RWPE1 (cell line): ENCODE data around the gene SPCS3.
A peak's percentile ranks its signal among the peaks of the same experiment; 100 is the strongest.

ENCODE experiments used
- CTCF ChIA-PET: fragments of 350-600 bp; sonication (Branson Sonifier 250); formaldehyde crosslinking; extraction: SDS; loops from one replicate; lab custom pipeline; 2021; lab: Yijun Ruan, JAX
- POLR2A ChIA-PET: fragments of 400-600 bp; formaldehyde crosslinking; extraction: SDS; loops from one replicate; lab custom pipeline; 2020; ENCODE audit warnings: antibody characterized with exemption; ENCODE audit not compliant: low non-redundant PET; lab: Yijun Ruan, JAX
- DNase-seq: peaks from one replicate; pipeline ENCODE4 v3.0.0; 2012; ENCODE audit warnings: low spot score
- H3K27ac ChIP-seq: fragments of 450-650 bp; 2 replicates; pipeline ENCODE4 v1.5.1; 2017
- TF ChIP-seq, protein P1 (sequence below): fragments of 450-650 bp; conservative IDR thresholded peaks from 2 replicates; pipeline ENCODE4 v1.5.1; 2017; ENCODE audit warnings: low read depth, mild to moderate bottlenecking

The SPCS3 gene

GRCh38 chr4:176309046-176309445 is 10.7 kb upstream of the SPCS3 start:
- CTCF ChIA-PET, result no interaction called here
- POLR2A ChIA-PET, result no interaction called here
- H3K27ac ChIP-seq, result no peak overlapping the region
- TF ChIP-seq, protein P1, sequence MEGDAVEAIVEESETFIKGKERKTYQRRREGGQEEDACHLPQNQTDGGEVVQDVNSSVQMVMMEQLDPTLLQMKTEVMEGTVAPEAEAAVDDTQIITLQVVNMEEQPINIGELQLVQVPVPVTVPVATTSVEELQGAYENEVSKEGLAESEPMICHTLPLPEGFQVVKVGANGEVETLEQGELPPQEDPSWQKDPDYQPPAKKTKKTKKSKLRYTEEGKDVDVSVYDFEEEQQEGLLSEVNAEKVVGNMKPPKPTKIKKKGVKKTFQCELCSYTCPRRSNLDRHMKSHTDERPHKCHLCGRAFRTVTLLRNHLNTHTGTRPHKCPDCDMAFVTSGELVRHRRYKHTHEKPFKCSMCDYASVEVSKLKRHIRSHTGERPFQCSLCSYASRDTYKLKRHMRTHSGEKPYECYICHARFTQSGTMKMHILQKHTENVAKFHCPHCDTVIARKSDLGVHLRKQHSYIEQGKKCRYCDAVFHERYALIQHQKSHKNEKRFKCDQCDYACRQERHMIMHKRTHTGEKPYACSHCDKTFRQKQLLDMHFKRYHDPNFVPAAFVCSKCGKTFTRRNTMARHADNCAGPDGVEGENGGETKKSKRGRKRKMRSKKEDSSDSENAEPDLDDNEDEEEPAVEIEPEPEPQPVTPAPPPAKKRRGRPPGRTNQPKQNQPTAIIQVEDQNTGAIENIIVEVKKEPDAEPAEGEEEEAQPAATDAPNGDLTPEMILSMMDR, result no peak
- no peak for DNase-seq

GRCh38 chr4:176309772-176310171 is 10.0 kb upstream of the SPCS3 start:
- POLR2A ChIA-PET, result no interaction called here
- H3K27ac ChIP-seq, result no peak overlapping the region

DNA sequence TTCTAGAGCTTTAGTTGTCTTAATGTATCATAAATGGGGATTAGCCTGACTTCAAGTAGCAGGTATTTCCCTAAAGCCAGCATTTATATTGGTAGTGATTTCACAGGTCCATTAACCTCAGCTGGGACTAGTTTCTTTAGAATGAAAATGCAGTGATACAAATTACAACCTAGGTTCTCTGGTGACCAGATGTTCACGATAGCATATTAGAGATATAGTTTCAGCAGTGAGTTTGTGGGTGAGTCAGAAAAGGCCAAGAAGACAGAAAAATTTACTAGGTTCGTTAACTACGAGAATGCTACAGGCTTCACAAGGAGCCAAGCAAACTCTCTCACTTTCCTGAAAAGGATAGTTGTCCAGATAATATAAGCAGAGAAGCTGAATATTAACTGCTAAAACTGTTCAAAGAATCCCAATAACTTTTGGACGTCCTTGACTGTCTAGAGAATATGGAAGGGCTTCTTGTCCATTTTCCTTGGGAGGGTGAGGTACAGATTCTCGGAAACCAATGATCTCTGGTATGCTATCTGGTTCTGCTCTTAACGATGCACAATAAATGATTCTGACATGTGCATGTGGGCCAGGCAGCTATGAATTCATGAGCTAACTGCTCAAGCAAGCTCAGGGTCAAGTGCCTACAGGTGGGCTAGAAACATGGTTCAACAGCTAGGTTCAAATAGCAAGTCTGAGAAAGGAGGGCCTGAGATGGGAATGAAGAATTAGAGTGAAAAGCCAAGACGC is 6.0 kb upstream of the SPCS3 start:
- no peak for DNase-seq
- ChIA-PET CTCF (no interaction called here), POLR2A (no interaction called here)
- no peak overlapping the region for H3K27ac ChIP-seq
- TF ChIP-seq, protein P1, result no peak

More at GRCh38 chr4:176309772-176310171, 10.0 kb upstream of the SPCS3 start:
- TF ChIP-seq, protein P1, result no peak
- CTCF ChIA-PET, result no interaction called here
- no peak for DNase-seq

- TF ChIP-seq, protein P1, result no peak
- ChIA-PET CTCF (interaction anchor here (0.7 to 1.2 kb wide), 2 partner anchors 42 to 169 kb away, joined by 4 read pairs; no protein-coding TSS in a partner anchor), POLR2A (no interaction called here)
- no peak for DNase-seq
- H3K27ac ChIP-seq, result peak overlapping the region; percentile 99
These were observed 539 bp upstream of the SPCS3 start for GRCh38 chr4:176319151-176319703.

- H3K27ac ChIP-seq, result peak overlapping the region; percentile 99
- ChIA-PET POLR2A (no interaction called here), CTCF (no interaction called here)
- DNase-seq, result peak; percentile 81
- TF ChIP-seq, protein P1, result no peak
These were observed 692 bp downstream of the SPCS3 start for GRCh38 chr4:176320340-176320975.

- TF ChIP-seq, protein P1, result no peak
- ChIA-PET CTCF (interaction anchor here (0.7 kb wide), 1 partner anchor 222 kb away, joined by 3 read pairs; no protein-coding TSS in a partner anchor), POLR2A (no interaction called here)
- H3K27ac ChIP-seq, result peak overlapping the region; percentile 99
- DNase-seq, result no peak
These were observed 1.2 kb downstream of the SPCS3 start for GRCh38 chr4:176320976-176321361.
